GM18873 (cell line): ENCODE data around the gene HAVCR1.
"Not testable (repeated sequence)": the region's sequence is repeated elsewhere in the genome, so short reads cannot be mapped to it uniquely, and the experiment has no call there.

Experiments
- ATAC-seq: cut with Tn5 transposase; IDR thresholded peaks from one replicate; pipeline ENCODE4 v1.9.1; 2021; ENCODE audit warnings: mild to moderate bottlenecking, moderate library complexity, moderate number of reproducible peaks; ENCODE audit not compliant: unreplicated experiment, low FRiP score

The HAVCR1 gene

DNA sequence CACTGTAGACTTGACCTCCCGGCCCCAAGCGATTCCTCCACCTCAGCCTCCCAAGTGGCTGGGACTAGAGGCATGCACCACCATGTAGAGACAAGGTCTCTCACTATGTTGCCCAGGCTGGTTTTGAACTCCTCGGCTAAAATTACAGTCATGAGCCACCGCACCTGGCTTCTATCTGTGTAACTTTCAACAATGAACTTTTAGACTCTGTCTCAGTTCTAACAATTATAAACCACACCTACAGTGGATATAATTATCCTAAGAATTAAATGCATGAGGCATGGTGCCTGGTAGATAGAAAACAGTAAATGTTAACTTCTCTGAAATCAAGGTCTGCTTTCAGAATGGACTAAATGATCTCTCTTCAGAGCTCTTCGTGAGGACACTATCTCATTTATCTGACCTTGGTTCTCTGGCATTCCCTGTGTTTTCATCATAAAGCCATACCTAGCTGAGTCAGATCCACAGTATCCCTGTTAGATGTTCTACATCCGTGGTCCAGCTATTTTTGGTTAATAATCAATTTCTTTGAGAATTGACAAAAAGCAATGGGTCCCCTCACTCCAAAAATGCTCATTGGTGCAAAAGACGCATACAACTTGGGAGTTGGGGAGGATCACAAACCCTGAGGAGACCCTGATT lies 7.2 kb downstream of the HAVCR1 start:
- ATAC-seq = no peak

DNA sequence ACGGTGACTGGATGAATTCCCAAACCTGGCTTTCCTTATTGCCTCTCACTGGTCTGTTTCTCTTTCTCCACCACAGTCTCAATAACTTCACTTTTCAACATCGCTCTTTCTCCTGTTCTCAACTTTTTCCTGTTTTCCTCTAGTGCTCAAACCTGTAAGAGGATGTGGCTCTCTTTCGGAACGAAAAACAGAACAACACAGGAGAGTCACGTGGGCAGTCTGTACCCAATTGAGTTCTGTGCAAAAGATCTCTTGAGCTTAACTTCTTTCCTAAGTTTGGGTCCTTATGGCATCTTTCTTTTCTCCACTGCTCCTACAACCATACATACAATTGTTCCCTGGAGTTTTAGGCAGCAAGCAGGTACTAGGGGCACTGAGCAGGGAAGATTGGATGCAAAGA lies 8.9 kb downstream of the HAVCR1 start:
- ATAC-seq = no peak

DNA sequence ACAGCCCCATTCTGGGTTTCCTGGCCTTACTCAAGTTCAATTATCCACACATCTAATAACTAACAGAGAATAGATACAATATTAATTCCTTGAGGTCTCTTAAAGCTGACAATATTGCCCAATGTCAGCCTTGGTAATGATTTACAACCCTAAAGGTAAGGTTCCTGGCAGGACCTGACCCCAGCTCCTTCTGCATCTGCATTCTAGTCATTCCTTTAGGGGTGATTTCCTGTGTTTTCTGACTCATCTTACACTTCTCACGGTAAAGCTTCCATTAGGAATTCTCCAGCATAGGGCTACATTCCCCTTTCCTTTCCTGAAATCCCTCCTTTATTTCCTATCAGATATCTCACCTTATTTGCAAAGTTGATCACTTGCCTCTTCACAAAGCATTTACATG lies 9.3 kb downstream of the HAVCR1 start:
- no peak for ATAC-seq

DNA sequence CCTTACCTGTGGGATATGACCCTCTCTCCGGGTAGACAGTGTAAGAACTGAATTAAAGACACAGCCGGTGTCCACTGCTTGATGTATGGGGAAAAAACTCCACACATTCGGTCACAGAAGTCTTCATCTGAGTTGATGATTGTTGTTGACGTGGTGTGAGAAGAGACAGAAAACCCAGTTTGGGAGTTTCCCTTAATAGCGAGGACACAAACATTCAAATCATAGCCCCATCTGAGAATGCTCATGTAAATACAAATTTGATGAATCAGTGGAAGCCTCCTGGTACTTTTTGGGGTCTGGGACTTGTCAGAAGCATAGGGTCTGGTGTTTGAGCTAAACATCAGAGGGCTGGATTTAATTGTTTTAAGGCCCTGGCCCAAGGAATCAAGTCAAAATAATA lies 11.0 kb downstream of the HAVCR1 start:
- peak; percentile 51 for ATAC-seq

DNA sequence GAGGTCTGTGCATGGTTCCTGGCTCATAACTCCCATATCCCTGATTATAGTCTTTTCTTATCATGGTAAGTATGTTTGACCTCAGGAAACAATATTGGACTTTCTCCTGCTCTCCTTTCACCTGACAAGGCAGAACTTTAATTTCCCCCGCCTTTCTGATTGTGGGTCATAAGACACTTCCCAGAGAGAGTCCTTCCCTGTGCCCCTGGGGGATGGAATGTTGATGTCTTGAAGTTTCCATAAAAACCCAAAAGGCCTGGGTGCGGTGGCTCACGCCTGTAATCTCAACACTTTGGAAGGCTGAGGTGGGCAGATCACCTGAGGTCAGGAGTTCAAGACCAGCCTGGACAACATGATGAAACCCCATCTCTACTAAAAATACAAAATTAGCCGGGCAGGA lies 11.9 kb downstream of the HAVCR1 start:
- ATAC-seq = not testable (repeated sequence)

DNA sequence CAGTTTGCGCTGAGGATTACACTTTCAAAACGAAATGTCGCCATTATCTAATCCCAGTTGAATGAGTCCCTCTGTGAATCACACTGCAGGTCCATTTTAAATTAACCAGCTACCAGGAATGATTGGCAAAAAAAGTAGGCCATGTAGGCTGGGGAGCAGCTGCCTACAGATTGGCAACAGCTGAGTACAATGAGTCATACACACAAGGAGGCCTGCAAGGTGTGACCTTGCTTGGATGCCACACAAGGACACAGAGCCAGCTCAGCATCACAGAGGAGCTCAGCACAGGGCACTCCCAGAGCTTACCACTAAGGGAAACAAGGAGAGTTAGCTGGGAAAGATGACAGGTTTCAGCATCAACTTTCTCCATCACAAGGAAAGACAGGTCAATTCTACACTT lies 12.9 kb downstream of the HAVCR1 start:
- no peak for ATAC-seq

DNA sequence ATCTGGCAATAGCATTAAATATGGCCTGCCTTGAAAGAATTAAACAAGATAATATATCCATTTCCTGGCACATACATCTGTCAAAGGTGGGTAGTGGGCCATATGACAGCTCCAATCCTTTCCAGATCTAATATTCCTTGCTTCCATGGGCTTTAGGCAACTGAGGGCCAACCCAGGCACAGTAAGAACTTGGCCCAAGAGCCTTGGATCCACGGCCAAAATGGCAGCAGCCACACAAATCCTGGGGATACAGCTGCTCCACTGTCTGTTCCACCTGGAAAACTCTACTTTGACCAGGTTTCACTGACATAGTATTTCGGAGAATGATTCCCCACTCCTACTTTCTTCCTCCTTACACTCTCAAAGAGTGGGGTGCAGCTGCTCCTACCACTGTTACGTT lies 13.3 kb downstream of the HAVCR1 start:
- no peak for ATAC-seq

DNA sequence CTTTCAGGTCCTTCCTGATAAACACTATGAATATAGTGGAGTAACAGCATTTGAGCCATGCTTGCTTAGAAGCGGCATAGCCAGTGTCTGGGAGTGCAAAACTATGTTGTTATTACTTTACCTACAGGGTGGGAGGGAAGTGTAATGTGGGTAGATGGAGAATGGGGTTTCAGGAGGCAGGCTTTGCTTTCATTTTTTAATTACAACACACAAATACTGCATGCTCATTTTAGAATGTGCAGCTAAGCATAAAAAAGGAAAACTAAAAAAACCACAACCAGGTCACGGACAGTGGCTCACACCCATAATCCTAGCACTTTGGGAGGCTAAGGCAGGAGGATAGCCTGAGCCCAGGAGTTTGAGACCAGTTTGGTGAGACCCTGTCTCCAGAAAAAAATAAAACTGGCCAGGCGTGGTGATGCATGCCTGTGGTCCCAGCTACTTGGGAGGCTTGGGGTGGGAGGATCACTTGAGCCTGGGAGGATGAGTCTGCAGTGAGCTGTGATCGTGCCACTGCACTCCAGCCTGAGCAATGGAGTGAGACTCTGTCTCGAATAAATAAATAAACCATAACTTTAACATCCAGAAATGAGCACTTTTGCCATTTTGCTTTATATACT lies 20.2 kb downstream of the HAVCR1 start:
- no peak for ATAC-seq

DNA sequence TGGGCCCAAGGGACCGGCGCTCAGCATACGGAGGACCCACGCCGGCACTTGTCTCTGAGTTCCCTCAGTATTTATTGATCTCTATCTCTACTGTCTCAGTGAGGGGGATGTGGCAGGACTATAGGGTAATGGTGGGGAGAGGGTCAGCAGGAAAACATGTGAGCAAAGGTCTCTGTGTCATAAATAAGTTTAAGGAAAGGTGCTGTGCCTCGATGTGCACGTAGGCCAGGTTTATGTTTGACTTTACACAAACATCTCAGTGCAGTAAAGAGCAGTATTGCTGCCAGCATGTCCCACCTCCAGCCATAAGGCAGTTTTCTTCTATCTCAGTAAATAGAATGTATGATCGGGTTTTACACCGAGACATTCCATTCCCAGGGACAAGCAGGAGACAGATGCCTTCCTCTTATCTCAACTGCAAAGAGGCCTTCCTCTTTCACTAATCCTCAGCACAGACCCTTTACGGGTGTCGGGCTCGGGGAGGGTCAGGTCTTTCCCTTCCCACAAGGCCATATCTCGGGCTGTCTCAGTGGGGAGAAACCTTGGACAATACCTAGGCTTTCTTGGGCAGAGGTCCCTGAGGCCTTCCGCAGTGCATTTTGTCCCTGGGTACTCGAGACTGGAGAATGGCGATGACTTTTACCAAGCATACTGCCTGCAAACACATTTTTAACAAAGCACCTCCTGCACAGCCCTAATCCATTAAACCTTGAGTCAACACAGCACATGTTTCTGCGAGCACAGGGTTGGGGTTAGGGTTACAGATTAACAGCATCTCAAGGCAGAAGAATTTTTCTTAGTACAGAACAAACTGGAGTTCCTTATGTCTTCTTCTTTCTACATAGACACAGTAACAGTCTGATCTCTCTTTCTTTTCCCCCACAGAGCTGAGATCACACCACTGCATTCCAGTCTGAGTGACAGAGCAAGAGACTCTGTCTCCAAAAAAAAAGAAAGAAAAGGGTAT lies 24.5 kb downstream of the HAVCR1 start:
- not testable (repeated sequence) for ATAC-seq

DNA sequence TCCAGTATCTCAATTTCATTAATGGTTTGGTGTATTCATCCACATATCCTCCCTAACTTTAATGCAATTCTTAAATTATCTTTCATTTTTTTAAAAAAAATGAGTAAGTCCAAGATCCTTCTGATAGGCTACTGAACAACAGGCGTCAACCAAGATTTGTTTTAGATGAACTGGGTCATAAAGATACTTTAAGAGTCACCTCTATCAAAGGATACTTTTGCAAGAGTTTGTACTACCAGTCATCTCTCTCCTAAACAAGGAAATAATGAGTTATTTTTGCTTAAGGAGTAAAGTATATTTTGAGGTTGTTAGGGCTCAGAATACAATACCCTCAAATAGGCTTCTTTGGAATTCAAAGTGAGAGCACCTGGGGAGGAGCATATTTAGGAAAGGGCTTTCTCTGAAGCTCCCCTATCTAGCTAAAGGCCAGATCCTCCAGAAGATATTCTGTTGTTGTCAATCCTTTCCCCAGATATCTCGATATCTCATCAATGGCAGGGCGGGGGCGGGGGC lies 25.8 kb downstream of the HAVCR1 start:
- no peak for ATAC-seq

DNA sequence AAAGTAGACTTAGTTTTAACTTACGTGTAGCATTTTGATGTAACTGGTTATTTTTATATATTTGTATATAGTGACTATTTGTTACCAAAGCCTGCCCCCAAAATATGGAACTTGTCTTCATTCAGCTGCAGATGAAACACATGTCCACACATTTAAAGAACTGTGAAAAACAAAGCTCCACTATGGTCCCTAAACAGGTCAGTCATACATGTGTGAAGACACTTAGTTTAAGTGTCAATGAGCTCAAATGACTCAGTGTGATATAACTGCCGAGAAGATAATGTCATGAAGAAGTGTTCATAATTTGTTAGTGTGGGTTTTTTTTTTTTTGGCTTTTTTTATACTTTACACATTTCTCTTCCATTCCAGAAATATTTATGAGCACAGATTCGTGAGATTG lies 28.2 kb downstream of the HAVCR1 start:
- ATAC-seq = no peak

DNA sequence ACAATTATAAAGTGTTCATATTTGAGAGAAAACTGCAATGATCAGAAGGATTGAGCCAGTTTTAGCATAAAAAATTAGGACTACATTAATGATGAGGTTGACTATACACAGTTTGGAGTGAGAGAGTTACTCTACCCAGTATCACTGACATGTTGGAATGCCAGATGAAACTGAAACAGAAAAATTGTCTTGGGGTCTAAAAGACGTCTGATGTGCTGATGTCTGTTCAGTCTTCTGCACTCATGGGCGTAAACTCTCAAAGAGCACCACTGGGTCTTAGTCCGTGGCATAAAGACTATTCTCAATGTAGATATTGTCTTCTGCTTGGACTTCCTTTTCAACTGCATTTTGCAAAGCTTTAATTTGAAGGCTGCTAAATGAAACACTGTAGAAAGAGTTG lies 29.5 kb downstream of the HAVCR1 start:
- no peak for ATAC-seq

DNA sequence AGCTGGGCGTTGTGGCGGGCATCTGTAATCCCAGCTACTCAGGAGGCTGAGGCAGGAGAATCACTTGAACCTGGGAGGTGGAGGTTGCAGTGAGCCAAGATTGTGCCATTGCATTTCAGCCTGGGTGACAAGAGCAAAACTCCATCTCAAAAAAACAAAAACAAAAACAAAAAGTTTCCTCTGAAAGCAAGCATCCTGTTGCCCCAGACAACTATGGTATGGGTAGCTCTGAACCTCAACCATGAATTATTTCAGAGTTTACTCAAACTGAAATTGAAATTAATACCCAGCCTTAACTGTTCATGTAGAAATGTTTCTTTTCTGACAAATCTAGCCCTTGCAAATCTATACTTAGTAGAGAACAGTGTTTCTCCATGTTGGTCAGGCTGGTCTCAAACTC lies 31.3 kb downstream of the HAVCR1 start:
- peak; percentile 95 for ATAC-seq

DNA sequence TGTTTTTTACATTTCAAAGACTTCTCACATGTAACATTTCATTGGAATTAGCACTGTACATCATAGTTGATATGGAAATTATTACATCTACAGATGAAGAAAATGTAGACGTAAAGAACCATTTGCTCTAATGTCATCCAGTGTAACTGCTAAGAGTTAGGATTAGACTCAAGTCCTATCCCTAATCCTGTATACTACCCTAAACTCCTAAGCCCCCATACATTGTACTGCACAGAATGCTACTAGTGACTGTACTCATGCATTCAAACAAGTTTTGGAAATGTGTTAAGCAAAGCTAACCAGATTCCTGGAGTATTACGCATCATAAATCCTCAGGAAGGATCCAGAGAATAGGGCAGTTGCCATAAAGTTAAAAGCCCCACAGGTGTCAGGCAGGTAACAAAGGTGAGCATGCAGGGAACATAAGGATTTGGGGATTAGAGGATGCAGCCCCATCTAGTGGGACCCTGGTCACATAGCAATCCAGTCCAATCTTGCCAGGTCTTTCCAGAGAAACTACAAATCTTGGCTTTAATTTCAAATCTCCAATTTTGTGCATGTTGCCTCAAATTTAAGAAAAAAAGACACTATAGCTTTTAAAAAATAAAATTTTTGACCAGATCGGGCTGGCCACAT lies 32.0 kb downstream of the HAVCR1 start:
- ATAC-seq = no peak

DNA sequence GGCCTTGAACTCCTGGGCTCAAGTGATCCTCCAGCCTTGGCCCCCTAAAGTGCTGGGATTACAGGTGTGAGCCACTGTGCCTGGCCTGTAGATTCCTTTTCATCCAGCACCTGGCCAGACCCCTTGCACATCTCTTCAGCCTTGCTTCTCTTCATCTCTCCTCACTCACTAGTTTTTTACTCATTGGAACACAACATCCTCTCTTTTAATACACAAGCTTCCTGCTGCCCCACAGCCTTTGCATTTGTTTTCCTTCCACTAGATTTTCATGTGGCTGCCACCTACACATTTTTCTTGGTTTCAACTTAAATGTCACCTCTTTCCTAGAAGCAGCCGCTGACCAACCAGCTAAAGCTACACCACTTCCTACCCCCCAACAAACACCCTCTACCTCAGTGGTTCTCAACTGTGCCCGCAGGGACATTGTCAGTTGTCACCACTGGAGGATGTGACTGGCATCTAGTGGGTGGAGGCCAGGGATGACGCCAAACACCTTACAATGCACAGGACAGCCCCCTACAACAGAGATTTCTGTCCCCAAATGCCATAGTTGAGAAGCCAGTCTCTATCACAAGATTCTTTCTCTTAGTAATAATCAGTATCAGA lies 33.7 kb downstream of the HAVCR1 start:
- no peak for ATAC-seq

DNA sequence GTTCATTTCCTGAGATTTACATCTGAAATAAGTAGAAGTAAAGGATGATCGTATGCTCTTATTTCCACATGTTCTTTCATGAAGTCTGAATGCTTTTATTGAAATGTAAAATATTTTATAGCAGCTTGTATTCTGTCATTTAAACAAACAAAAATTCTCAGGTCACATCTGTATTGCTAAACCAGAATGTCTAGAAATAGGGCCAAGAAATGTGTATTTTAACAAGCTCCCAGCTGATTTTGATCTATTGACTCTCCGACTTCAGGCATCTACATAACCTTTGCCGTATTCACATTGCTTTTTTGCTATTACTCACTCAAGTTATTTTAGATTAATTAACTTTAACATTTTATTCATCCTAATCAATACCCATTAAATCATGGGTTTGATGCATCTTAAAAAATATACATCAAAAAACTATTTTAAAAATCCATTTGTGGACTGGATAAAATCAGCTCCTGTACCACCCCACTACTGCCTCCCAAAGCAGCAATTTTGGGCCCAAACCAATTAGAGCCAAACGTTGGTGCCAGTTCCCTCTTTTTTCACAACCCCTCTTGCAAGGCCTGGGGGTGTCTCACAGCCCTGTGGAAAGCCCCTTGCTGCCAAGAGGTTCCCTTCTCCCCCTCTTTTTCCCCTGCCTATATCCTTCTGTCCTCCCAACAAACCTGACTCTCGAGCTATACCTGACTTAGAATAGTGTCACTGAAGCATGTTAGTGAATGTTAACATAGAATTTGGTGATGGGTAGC lies 34.5 kb downstream of the HAVCR1 start:
- ATAC-seq = no peak

DNA sequence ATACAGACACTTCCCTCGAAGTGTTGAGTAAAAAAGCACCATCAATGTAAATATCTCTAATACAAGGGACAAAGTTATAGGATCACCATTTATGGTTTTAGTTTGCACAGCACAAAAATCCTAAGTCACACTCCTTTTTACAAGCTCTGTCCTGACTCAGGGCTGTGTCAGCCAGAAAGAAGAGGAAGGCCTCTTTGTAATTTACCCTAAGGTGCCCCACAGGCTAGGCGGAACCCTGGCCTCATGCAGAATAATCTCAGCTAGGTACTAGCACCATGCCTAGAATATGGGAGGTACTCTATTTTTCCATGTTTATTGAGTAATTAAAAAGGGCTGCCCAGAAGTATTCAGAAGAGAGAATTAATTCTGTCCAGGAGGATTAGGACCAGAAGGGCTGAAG lies 36.9 kb downstream of the HAVCR1 start:
- no peak for ATAC-seq

DNA sequence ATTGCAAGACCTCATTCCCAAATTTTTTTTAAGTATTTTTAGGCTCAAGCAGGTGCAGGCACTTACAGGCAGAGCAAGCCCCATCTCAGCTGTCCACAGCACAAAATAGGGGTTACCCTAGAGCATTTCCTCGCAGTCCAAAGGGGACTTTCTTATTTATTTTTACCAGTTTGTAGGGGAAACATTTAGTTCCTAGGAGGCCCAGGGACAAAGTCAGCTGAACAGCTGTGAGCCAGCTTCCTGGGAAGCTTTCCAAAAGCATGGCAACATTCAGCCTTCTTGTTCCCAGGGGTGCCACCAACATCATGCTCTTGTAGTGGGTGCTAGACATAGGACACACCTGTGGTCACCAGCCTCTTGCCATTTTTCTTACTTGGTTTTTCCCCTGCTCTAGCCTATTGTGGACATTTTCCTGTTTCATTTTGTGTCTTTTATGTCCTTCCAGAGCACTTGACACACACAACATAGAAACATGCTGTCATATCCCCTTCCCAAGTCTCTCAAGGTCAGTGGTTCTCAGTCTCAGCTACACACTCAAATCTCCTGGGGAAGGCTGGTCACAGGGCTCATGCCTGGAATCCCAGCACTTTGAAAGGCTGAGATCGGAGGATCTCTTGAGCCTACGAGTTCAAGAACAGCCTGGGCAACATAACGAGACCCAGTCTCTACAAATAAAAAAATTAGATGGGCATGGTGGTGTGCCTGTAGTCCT lies 38.2 kb downstream of the HAVCR1 start:
- ATAC-seq = no peak

DNA sequence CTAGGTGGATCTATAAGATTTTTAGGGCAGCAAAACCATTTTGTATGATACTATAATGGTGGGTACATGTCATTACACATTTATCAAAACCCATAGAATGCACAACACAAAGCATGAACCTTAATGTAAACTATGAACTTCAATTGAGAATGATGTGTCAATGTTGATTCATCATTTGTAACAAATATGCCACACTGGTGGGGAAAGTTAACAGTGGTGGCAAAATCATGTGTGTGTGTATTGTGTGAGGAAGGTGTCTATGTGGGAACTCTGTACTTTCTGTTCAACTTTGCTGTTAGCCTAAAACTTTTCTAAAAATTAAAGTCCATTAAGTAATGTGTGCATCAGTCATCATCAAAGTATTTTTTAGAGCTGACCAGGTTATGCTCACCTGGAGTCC lies 38.9 kb downstream of the HAVCR1 start:
- no peak for ATAC-seq
